H1 (cell line): Measurements from ENCODE around the gene BAG2. TPM values are rescaled to one million over a fixed set of nuclear protein-coding genes. Genes with fewer than 3 reads are reported as not detected.

Source experiments
- CTCF ChIA-PET: fragments of 300-600 bp; sonication (Branson Sonifier 250); formaldehyde crosslinking; loops from one replicate; lab custom pipeline; 2021; ENCODE audit not compliant: partially characterized antibody; lab: Charles Lee
- POLR2A ChIA-PET: fragments of 300-600 bp; sonication (Branson Sonifier 250); formaldehyde crosslinking; loops from one replicate; lab custom pipeline; 2021; ENCODE audit warnings: inconsistent platforms; ENCODE audit not compliant: partially characterized antibody; lab: Charles Lee
- DNase-seq, 2 experiments: peaks; one replicate each; pipeline versions ENCODE4 v3.0.0 to v3.0.0-alpha.2; 2010 to 2022; ENCODE audit warnings: low spot score in 2 of 2, low read depth in 1 of 2, mixed read lengths in 1 of 2
- FAIRE-seq: peaks from 2 replicates; lab custom pipeline; 2011; peaks lifted over from hg19 to GRCh38; lab: Jason Lieb, UNC
- H2AFZ ChIP-seq: 2 replicates; pipeline ENCODE4 v1.8.1; 2012; ENCODE audit warnings: low read length, inconsistent platforms
- H2AK5ac ChIP-seq: 2 replicates; pipeline ENCODE4 v1.6.1; 2013; ENCODE audit warnings: low read depth, low read length
- H2BK120ac ChIP-seq: replicated peaks from 2 replicates; pipeline ENCODE3; 2013; ENCODE audit warnings: low read depth, low read length, inconsistent platforms
- H2BK12ac ChIP-seq: 2 replicates; pipeline ENCODE4 v1.6.1; 2013; ENCODE audit warnings: low read depth, low read length
- H2BK15ac ChIP-seq: 2 replicates; pipeline ENCODE4 v1.6.1; 2013; ENCODE audit warnings: low read length
- H2BK20ac ChIP-seq: 2 replicates; pipeline ENCODE4 v1.6.1; 2013; ENCODE audit warnings: low read length
- H2BK5ac ChIP-seq: 2 replicates; pipeline ENCODE4 v1.6.1; 2013; ENCODE audit warnings: low read depth, low read length
- H3K14ac ChIP-seq: 2 replicates; pipeline ENCODE4 v1.6.1; 2013; ENCODE audit warnings: inconsistent platforms; ENCODE audit not compliant: insufficient read length
- H3K18ac ChIP-seq: 2 replicates; pipeline ENCODE4 v1.6.1; 2013; ENCODE audit warnings: low read length; ENCODE audit errors: extremely low read depth
- H3K23ac ChIP-seq: 2 replicates; pipeline ENCODE4 v1.6.1; 2013; ENCODE audit warnings: inconsistent platforms; ENCODE audit not compliant: insufficient read length
- H3K23me2 ChIP-seq: 2 replicates; pipeline ENCODE4 v1.6.1; 2013; ENCODE audit warnings: low read depth, low read length
- H3K27ac ChIP-seq: 2 replicates; pipeline ENCODE4 v1.6.1; 2011; ENCODE audit warnings: low read depth, low read length, inconsistent platforms
- H3K27me3 ChIP-seq, 4 experiments: replicated peaks in 1 of 4; 1 replicate in 1 of 4; 2 replicates in 3 of 4; pipeline versions ENCODE4 v1.6.1 to v1.8.1; 2011 to 2013; ENCODE audit warnings: low read length in 3 of 4, mild to moderate bottlenecking in 3 of 4, inconsistent platforms in 2 of 4, mixed read lengths in 2 of 4, moderate library complexity in 1 of 4; ENCODE audit not compliant: control insufficient read depth in 3 of 4, insufficient read depth in 3 of 4; ENCODE audit errors: extremely low read depth in 1 of 4
- H3K36me3 ChIP-seq, 4 experiments: 2 replicates each; pipeline versions ENCODE4 v1.6.1 to v1.8.1; 2011 to 2013; ENCODE audit warnings: mild to moderate bottlenecking in 4 of 4, low read length in 3 of 4, moderate library complexity in 2 of 4, control low read depth in 1 of 4, inconsistent platforms in 1 of 4; ENCODE audit not compliant: insufficient read depth in 4 of 4, control insufficient read depth in 2 of 4
- H3K4ac ChIP-seq: replicated peaks from 2 replicates; pipeline ENCODE3; 2013; ENCODE audit warnings: low read length, low read depth, mixed read lengths, inconsistent platforms; ENCODE audit not compliant: insufficient read length
- H3K4me1 ChIP-seq, 4 experiments: replicated peaks in 1 of 4; 1 replicate in 1 of 4; 2 replicates in 3 of 4; pipeline versions ENCODE4 v1.6.1 to v1.8.1; 2011 to 2013; ENCODE audit warnings: low read length in 3 of 4, inconsistent platforms in 2 of 4, mixed read lengths in 1 of 4; ENCODE audit not compliant: insufficient read depth in 4 of 4, control insufficient read depth in 3 of 4
- H3K4me2 ChIP-seq, 2 experiments: 2 replicates each; pipeline versions ENCODE4 v1.6.1 to v1.8.1; 2011 to 2013; ENCODE audit warnings: low read depth in 2 of 2, low read length in 2 of 2, control low read depth in 1 of 2, inconsistent platforms in 1 of 2, mild to moderate bottlenecking in 1 of 2; ENCODE audit not compliant: insufficient read depth in 1 of 2
- H3K4me3 ChIP-seq, 4 experiments: fragments of 200-600, 300-600 bp in 1 of 4; sonication (generic), shearing (Covaris generic), sonication (Bioruptor Twin) in 1 of 4; 2 replicates each; pipeline versions ENCODE4 v1.5.1 to v1.8.1; 2011 to 2016; ENCODE audit warnings: low read length in 4 of 4, low read depth in 3 of 4, control low read depth in 2 of 4, inconsistent platforms in 2 of 4, mild to moderate bottlenecking in 2 of 4, mixed read lengths in 1 of 4, moderate library complexity in 1 of 4; ENCODE audit not compliant: insufficient read depth in 2 of 4; ENCODE audit errors: extremely low read depth in 1 of 4
- H3K56ac ChIP-seq: replicated peaks from 2 replicates; pipeline ENCODE3; 2013; ENCODE audit warnings: low read depth, mild to moderate bottlenecking, mixed read lengths, low read length, inconsistent platforms; ENCODE audit not compliant: insufficient read length
- H3K79me1 ChIP-seq: 2 replicates; pipeline ENCODE4 v1.6.1; 2013; ENCODE audit warnings: low read depth, low read length, control low read depth
- H3K79me2 ChIP-seq, 2 experiments: 2 replicates each; pipeline versions ENCODE4 v1.6.1 to v1.8.1; 2012 to 2013; ENCODE audit warnings: low read length in 2 of 2, mild to moderate bottlenecking in 2 of 2, inconsistent platforms in 1 of 2; ENCODE audit not compliant: insufficient read depth in 2 of 2, control insufficient read depth in 1 of 2
- H3K9ac ChIP-seq, 4 experiments: replicated peaks in 1 of 4; 1 replicate in 1 of 4; 2 replicates in 3 of 4; pipeline versions ENCODE4 v1.6.1 to v1.8.1; 2011 to 2013; ENCODE audit warnings: low read depth in 3 of 4, low read length in 3 of 4, control low read depth in 2 of 4, mild to moderate bottlenecking in 2 of 4, moderate library complexity in 2 of 4, inconsistent platforms in 1 of 4; ENCODE audit errors: extremely low read depth in 1 of 4
- H3K9me3 ChIP-seq, 2 experiments: 2 replicates each; pipeline versions ENCODE4 v1.6.1 to v1.8.1; 2012 to 2013; ENCODE audit warnings: mild to moderate bottlenecking in 2 of 2, moderate library complexity in 2 of 2, control low read depth in 1 of 2, inconsistent platforms in 1 of 2, low read depth in 1 of 2, low read length in 1 of 2, mixed read lengths in 1 of 2; ENCODE audit not compliant: insufficient read depth in 2 of 2
- H4K20me1 ChIP-seq, 2 experiments: replicated peaks in 1 of 2; 2 replicates each; pipeline versions ENCODE3 to v1.8.1; 2011 to 2013; ENCODE audit warnings: inconsistent platforms in 2 of 2, low read length in 2 of 2, mild to moderate bottlenecking in 1 of 2; ENCODE audit not compliant: insufficient read depth in 2 of 2, control insufficient read depth in 1 of 2
- H4K5ac ChIP-seq: 2 replicates; pipeline ENCODE4 v1.6.1; 2013; ENCODE audit warnings: low read length, low read depth, mixed read lengths, inconsistent platforms; ENCODE audit not compliant: insufficient read length
- H4K8ac ChIP-seq: 2 replicates; pipeline ENCODE4 v1.8.0; 2013; ENCODE audit warnings: mild to moderate bottlenecking, moderate library complexity, low read length, inconsistent platforms; ENCODE audit not compliant: insufficient read depth; ENCODE audit errors: extremely low read depth
- H4K91ac ChIP-seq: replicated peaks from 2 replicates; pipeline ENCODE3; 2013; ENCODE audit warnings: low read length, mixed read lengths, inconsistent platforms; ENCODE audit not compliant: insufficient read length
- CBX8 ChIP-seq: fragments of 300-800, 300-1000 bp; sonication (generic); IDR thresholded peaks from 2 replicates; pipeline ENCODE4 v1.7.1; 2016; ENCODE audit warnings: low read depth, low read length, borderline replicate concordance
- CTBP2 ChIP-seq: IDR thresholded peaks from 2 replicates; pipeline ENCODE4 v1.7.0; 2011; ENCODE audit warnings: borderline replicate concordance, mild to moderate bottlenecking, moderate library complexity, mixed read lengths, low read length; ENCODE audit not compliant: insufficient read depth, insufficient read length
- KDM4A ChIP-seq: IDR thresholded peaks from one replicate; pipeline ENCODE4 v1.7.1; 2012; ENCODE audit warnings: low read depth, mild to moderate bottlenecking, moderate library complexity, low read length, inconsistent platforms; ENCODE audit not compliant: severe bottlenecking
- NANOG ChIP-seq: IDR thresholded peaks from 2 replicates; pipeline ENCODE4 v1.6.1; 2011; ENCODE audit warnings: low read length, low read depth, mild to moderate bottlenecking, inconsistent platforms; ENCODE audit not compliant: insufficient read depth, poor library complexity, severe bottlenecking
- NRF1 ChIP-seq: IDR thresholded peaks from 2 replicates; pipeline ENCODE4 v1.6.1; 2011; ENCODE audit warnings: mild to moderate bottlenecking, low read depth, low read length, improper control_type of control experiment
- POU5F1 ChIP-seq: IDR thresholded peaks from 2 replicates; pipeline ENCODE4 v1.6.1; 2011; ENCODE audit warnings: low read depth, mild to moderate bottlenecking, low read length, moderate library complexity
- RFX5 ChIP-seq: IDR thresholded peaks from 2 replicates; pipeline ENCODE4 v1.6.1; 2011; ENCODE audit warnings: low read depth, low read length, improper control_type of control experiment, borderline replicate concordance
- SIN3A ChIP-seq, 2 experiments: IDR thresholded peaks in 1 of 2; conservative IDR thresholded peaks in 1 of 2; 2 replicates each; pipeline ENCODE4 v1.6.1; 2011 to 2012; ENCODE audit warnings: low read length in 2 of 2, improper control_type of control experiment in 1 of 2, low read depth in 1 of 2, mild to moderate bottlenecking in 1 of 2
- WGBS, 2 experiments: shearing (Covaris generic) in 1 of 2; methylation state at CpG; one replicate each; pipeline versions ENCODE4 v1.1.6 to v1.1.7; 2013 to 2015; ENCODE audit warnings: low lambda C conversion rate in 2 of 2, mixed read lengths in 2 of 2, inconsistent platforms in 1 of 2, low coverage in 1 of 2, missing lambda C conversion rate in 1 of 2; ENCODE audit not compliant: insufficient replicate concordance in 2 of 2, insufficient coverage in 1 of 2, insufficient read length in 1 of 2; ENCODE audit errors: extremely low coverage in 1 of 2, missing lambda C conversion rate in 1 of 2; 5-methylcytosine and 5-hydroxymethylcytosine counted together
- polyA plus RNA-seq, 7 experiments: library from polyadenylated mRNA; depleted of rRNA in 3 of 7; stranded (reverse) in 5 of 7; unstranded in 2 of 7; fragments of >200 nt in 5 of 7; fragments of 200-250 nt in 2 of 7; gene quantifications; 1 replicate in 5 of 7; 2 replicates in 1 of 7; 4 replicates in 1 of 7; pipeline versions ENCODE4 v1.2.1 to v1.2.3, GENCODE V29; 2011 to 2013; ENCODE audit warnings: missing spikeins in 2 of 7, mixed read lengths in 2 of 7
- total RNA-seq: library from RNA; stranded (reverse); fragmentation: NEBNext Ultra II Directional; extraction: Animal tissue kit (Norgen Biotek cat#: 25700); gene quantifications from 2 replicates; pipeline ENCODE4 v1.2.1, GENCODE V29; 2021
- TF ChIP-seq, protein P1 (sequence below): IDR thresholded peaks from 2 replicates; pipeline ENCODE4 v1.6.1; 2012; ENCODE audit warnings: inconsistent platforms

The BAG2 gene
- total and polyA plus RNA-seq, 2 of the 8 experiments (the other 6 are each of a cell fraction or from before 2014, with no cell fraction given): 4.4 to 7.4 TPM

- CTCF ChIA-PET: interaction anchor here (1.8 kb wide), 1 partner anchor 18 kb away, joined by 4 read pairs; no protein-coding TSS in a partner anchor
- POLR2A ChIA-PET: interaction anchor here (1.8 kb wide), 1 partner anchor 14 kb away, joined by 6 read pairs; no protein-coding TSS in a partner anchor
Observed at GRCh38 chr6:57207141-57207540, 35.0 kb downstream of the BAG2 start.

More at GRCh38 chr6:57207141-57207540, 35.0 kb downstream of the BAG2 start:
- Histone ChIP-seq H3K27me3 (no peaks in the 10 kb centered on the region), H2BK120ac (no peak overlapping the region), H4K8ac (no peak overlapping the region), H4K5ac (no peak overlapping the region), H4K20me1 (no peaks in the 10 kb centered on the region), H2AFZ (no peak overlapping the region), H4K91ac (no peak overlapping the region), H2BK20ac (no peak overlapping the region), H3K27ac (no peak overlapping the region), H3K23ac (no peak overlapping the region), H2BK12ac (no peak overlapping the region), H3K14ac (no peak overlapping the region), H3K36me3 (no peaks in the 10 kb centered on the region; a peak in 1 of 8 replicates), H3K79me1 (peaks cover 3% of the 10 kb centered on the region; the same call in 1 of the 2 replicates), H2BK15ac (no peak overlapping the region), H3K4me3 (no peak overlapping the region), H3K18ac (no peak overlapping the region), H3K23me2 (no peaks in the 10 kb centered on the region), H3K79me2 (peaks cover 0 to 25% of the 10 kb centered on the region in 2 experiments; a peak in 2 of 4 replicates), H3K56ac (no peak overlapping the region), H3K9ac (no peak overlapping the region), H3K4me1 (peaks cover 0 to 4% (median 2%) of the 10 kb centered on the region in 4 experiments; a peak in 4 of 7 replicates), H2AK5ac (no peak overlapping the region), H3K4ac (no peak overlapping the region), H3K4me2 (no peak overlapping the region), H3K9me3 (no peaks in the 10 kb centered on the region), H2BK5ac (no peak overlapping the region)
- no peak for TF ChIP-seq POU5F1
- no peak for TF ChIP-seq RFX5
- no peak for TF ChIP-seq KDM4A
- no peak for TF ChIP-seq SIN3A (conservative IDR thresholded peaks at IDR 0.05 in 1 of 2, IDR thresholded peaks at IDR 0.05 in 1 of 2; ENCODE audit: low read depth in 1 of 2, low read length in 2 of 2)
- no peak for TF ChIP-seq CTBP2
- TF ChIP-seq, protein P1, sequence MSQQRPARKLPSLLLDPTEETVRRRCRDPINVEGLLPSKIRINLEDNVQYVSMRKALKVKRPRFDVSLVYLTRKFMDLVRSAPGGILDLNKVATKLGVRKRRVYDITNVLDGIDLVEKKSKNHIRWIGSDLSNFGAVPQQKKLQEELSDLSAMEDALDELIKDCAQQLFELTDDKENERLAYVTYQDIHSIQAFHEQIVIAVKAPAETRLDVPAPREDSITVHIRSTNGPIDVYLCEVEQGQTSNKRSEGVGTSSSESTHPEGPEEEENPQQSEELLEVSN: no peak
- TF ChIP-seq NANOG: no peak
- no peak for TF ChIP-seq NRF1
- TF ChIP-seq CBX8: no peak
- WGBS, 2 experiments: 94% methylated on average over 2 of the region's 2 CpGs; no CpG with 5 or more reads in 1 of the 2 experiments
- no peak for DNase-seq
- no peak for FAIRE-seq
